ENCODE data around the gene DNASE1L1.

GRCh38 chrX:154437971-154438893, 29.2 kb upstream of the DNASE1L1 start:
- TF ChIP-seq GATA3 (IDR thresholded peaks at IDR 0.05; ENCODE audit: low read depth, low read length) (no peak), GATA2 (IDR thresholded peaks at IDR 0.05; ENCODE audit: low read depth, low read length) (no peak)
